NCI-H510A treated with DMSO at 0.1 percent for 48 hours (cell line): Measurements from ENCODE around the gene SPECC1.
"Not testable (repeated sequence)": the region's sequence is repeated elsewhere in the genome, so short reads cannot be mapped to it uniquely, and the experiment has no call there.

ENCODE experiments used
- DNase-seq: peaks from one replicate; lab custom pipeline; 2025; lab: John Stamatoyannopoulos, UW

The SPECC1 gene

DNA sequence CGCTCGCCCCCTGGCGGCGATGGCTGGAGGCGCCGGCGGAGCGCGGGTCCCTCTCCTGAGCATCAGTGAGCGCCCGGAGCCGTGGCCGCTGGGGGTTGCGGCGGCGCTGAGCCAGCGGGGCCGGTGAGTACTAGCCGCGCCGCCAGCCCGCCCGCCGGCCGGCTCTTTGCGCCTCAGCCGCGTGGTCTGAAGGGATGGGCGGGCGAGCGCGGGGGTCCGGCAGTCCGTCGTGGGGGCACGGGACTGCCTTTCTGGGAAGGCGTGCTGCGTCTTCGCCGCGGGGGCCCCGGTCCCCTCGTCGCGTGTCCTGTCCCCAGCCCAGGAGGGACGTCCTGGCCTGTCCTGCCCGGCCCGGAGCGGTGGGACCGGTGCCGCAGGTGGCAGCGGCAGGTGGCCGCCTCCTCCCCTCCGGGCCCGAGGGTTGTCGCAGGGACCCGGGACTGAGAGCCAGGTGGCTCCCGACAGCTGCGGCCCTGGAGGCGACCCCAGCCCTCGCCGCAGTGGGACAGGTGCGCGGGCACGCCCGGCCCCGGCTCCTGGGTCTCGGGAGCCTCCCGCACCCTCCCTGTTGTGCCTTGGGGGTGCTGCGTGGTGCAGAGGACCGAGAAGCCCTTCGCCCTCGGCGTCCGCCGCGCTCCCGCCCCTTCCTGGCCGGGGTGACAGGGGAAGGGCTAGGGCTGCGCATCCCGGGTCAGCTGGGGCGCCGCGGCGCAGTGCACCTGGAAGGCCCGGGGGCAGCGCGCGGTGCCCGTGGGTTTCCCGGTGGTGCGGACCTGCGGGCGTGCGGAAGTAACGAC, at the start of gene SPECC1:
SPECC1 (plus strand) TSS at position 58 of the 797 bp plus-strand sequence. CDS start 87,293 bp downstream, outside the sequence.
- DNase-seq, result peak; percentile 94

DNA sequence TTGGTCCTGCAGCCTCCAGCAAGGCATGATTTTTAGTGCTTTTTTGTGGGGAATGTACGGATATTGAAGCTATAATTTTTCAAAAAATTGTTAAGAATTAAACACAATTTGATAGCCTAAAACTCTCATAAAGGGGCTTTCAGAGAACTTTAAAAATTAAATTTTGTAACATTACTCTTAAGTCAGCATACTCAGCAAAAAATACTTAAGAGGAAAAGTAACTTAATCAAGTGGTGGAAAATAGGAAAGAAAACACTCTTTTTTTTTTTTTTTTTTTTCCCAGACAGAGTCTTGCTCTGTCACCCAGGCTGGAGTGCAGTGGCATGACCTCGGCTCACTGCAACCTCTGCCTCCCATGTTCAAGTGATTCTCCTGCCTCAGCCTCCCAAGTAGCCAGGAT, 46.2 kb upstream of the SPECC1 start:
- not testable (repeated sequence) for DNase-seq

- no peak for DNase-seq
Observed at GRCh38 chr17:19973156-19973555, 36.0 kb upstream of the SPECC1 start.

GRCh38 chr17:19975601-19976000, 33.6 kb upstream of the SPECC1 start:
- no peak for DNase-seq

DNA sequence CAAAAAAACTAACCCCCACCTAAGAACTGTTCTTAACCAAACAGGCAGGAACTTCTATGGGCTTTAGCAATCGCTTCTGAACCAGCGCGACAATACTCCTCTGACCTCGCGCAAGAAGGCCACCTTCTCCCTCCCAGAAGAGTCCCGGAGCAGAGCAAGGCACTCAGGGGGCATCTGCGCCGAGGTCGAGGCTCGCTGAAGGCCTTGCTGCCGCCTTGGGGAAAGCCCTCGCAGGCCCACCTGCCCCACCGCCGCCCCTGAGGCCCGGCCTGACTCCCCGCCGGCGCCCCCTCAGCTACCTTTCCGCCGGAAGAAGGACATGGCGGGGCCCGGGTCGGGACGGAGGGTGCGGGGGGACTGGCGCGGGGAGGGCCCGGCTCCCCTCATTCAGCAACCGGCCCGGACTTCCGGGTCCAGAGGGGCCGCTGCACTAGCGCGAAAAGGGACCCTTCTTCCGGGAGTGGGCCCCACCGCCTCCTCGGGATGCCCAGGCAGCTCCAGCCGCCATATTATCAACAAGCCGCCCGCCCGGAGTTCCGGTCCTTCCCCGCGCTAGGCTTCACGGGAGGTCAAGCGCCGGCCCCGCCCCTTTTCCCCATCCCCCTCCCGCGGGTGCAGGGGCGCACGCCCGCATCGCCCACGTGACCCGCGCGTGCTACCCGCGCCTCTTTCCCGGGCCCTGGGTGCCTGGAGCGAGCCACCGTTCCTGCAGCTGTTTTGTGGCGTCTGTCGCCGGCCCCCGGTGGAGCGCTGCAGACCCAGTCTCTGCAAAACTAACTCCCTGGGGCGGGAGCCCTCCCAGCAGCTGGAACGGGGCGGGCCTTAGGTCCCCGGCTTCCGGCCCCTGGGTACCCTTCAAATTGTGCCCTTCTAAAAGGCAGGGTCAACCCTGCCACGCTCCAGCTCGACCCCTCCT, 31.6 kb upstream of the SPECC1 start, which contains the start of gene AKAP10:
AKAP10 (minus strand) TSS at position 536 of the 916 bp plus-strand sequence; CDS start at position 387, 149 bp downstream.
- DNase-seq, result peak; percentile 95

DNA sequence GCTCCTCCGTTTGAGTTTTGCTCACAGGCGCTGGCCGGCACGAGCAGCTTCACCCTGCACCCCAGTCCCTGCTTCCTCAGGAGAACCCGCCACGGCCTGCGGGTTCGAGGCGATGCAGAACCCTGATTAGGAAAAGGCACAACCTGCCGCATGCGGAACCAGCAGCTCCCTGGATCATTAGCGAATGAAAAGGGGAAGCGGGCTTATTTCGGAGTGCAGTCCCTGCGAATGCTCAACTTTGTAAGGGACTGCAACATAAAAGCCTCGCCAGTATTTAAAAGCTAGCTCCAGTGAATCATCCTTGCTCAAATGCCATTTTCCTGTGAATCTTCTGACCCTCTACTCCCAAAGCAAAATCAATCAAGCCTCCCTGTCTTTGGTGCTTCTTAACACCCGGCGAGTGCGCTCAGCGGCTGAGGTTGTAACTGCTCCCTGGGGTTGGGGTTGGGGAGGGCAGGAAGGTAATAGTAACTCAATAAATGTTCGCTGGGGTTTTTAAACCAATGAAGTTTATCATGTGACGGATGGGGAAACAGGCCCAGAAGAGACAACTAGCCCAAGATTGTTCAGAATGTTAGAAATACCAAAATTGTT, 30.9 kb upstream of the SPECC1 start:
- no peak for DNase-seq

GRCh38 chr17:19978805-19979211, 30.4 kb upstream of the SPECC1 start:
- DNase-seq, result no peak

DNA sequence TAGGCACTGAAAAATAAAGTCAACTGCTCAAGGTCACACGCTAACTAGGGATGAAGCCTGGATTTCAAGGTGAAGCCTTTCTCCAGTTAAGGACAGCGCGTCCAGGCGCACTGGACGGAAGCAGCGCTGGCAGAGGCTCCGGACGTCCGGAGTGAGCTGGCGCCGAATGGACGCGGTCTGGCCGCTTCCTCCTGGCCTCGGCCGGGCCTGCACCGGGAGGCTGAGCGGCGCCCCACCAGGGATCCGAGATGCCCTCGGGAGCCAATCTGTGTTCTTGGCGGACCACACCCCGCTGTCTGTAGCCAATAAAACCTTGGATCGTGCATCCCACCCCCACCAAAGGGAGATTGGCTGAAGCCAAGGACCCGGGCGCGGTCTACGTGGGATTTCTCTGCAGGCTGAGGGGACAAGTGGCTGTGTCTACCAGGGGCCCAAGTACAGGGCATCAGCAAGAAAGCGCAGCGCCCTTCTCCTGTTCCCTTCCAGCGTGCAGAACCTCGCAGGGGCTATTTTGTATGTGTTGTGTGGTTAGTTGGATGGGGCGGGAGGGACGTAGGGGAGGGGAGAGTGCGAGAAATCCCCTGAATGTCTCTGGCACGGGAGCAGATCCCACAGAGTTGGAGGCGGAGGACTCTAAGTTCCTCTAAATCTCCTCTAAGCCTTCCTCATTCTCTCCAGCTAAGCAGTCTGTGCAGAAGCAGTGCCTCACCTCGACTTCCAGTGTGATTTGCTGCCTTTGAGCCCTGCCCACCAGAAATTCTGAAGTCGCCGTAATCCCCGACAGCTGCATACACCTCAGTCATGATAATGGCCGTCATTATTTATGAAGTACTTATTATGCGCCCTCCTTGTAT, 29.0 kb upstream of the SPECC1 start:
- DNase-seq, result no peak

- DNase-seq, result no peak
Observed at GRCh38 chr17:19986941-19987861, 22.0 kb upstream of the SPECC1 start.

GRCh38 chr17:19987897-19988296, 21.3 kb upstream of the SPECC1 start:
- no peak for DNase-seq

DNA sequence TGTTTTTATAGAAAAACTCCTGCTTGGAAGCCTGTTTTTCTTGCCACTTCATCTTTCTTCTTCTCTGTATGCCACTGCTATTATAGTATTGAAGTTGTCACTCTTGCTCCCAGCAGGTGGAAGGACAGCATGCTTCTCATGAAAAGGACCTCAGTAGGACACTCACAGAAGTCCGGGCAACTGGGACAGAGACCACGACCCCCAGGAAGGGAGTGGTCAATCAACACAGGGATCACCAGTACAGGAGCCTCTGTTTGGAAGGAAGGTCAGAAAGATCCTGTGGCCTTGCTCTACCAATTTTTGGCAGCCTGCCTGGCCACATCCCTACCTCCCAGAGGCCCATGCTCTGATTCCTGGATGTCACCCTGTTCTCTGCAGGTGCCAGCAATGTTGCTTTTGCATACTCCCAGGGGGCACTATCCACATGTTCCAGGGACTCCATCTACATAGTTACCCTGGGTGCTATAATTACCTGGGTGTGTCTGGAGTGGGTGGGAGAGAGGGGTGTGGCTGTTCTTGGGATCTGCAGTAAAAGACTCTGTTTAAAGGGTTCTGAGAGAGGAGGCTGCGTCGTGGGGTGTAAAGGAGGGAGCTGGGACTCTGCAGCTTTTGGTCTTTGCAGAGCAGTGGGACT, 17.8 kb upstream of the SPECC1 start:
- no peak for DNase-seq

DNA sequence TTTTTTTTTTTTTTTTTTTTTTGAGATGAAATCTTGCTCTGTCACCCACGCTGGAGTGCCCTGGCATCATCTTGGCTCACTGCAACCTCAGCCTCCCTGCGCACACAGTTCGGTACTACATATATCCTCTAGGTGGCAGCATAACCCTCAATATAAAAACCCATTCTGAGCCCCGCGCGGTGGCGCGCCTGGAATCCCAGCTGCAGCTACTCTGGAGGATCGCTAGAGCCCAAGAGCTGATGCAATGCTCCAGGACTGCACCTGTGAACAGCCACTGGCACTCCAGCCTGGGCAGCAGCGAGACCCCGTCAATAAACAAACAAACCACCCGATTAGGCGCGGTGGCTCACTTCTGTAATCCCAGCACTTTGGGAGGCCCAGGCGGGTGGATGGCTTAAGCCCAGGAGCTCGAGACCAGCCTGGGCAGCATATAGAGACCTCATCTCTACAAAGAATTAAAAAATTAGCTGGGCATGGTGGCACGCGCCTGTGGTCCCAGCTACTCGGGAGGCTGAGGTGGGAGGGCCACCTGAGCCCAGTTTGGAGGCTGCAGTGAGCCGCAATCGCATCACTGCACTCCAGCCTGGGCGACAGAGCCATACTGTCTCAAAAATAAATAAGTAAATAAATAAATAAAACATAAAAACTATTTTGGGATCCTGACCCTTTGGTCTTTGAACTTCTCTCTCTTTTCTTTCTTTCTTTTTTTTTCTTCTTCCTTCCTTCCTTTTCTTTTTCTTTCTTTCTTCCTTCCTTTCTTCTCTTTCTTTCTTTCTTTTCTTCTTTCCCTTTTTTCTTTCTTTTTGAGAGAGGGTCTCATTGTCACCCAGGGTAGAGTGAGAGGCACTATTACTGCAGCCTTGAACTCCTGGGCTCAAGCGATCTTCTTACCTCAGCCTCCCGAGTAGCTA, 16.1 kb upstream of the SPECC1 start:
- DNase-seq, result peak; percentile 98

DNA sequence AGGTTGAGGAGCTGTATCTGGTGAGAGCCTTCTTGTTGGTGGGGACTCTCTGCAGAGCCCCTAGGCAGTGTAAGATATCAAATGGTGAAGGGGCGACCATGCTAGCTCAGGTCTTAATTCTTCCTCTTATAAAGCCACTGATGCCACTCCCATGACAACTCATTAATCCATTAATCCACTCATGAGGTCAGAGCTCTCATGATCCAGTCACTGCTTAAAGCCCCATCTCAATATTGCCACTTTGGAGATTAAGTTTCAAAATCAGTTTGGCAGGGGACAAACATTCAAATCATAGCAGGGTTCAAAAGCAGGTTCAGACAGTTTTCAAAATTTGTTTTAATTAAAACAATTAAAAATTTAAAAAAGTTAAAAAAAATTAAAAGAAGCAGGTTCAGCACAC, 13.1 kb upstream of the SPECC1 start:
- no peak for DNase-seq

DNA sequence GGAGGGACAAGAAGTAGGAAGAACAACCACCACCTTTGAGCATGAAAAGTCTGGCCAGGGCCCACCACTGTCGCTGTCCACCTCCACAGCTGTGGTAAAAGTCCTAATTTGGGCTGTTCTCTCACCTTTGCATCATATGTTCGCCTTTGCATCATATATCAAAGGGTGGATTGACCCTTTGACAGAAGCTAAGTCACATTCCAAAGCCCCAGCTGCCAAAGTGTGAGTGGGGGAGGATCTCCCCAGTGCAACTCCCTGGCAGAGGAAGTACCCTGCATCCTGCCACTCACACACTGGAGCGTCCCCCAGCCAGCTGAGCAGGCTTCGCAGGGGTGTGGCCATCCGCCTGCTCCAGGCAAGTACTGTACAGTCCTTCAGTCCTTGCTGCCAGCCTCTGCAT, 12.7 kb upstream of the SPECC1 start:
- DNase-seq, result peak; percentile 72

GRCh38 chr17:20008242-20009051, 712 bp upstream of the SPECC1 start:
- DNase-seq, result no peak

DNA sequence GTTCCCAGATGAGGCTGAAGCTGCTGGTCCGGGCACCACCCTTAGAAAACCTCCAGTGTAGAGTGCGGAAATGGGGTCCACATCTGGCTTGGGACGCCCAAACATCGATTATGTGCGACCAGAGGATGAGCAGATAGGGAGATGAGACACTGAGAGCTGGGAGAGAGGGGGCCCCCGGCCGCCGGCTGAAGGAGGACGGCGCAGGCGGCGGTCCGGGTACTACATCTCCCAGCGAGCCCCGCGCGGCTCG, 182 bp upstream of the SPECC1 start:
- no peak for DNase-seq

- peak; percentile 90 for DNase-seq
Observed at GRCh38 chr17:20010099-20010863, 1.1 kb downstream of the SPECC1 start.
